ENCODE data around the gene C6orf89.
"Not testable (repeated sequence)": the region's sequence is repeated elsewhere in the genome, so short reads cannot be mapped to it uniquely, and the experiment has no call there.

Gene C6orf89

DNA sequence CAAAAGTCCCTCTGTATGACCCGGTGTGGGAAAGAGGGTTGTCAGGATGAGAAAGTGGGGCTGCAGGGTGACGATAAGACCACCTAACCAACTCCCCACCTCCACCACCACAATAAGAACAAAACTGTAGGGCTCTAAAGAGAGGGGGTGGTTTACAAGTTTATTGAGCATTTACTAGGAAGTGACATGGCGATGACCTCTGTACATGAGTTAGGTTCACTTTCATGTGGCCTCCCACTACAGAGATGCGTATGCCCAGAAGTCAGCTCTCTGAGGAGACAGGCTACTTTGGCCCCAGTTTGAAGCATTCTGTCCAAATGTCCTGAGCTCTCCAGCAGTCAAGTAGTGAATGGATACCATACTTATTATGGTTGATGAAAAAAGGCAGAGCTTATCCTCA, 40.1 kb downstream of the C6orf89 start:
- FAIRE-seq, result no peak

DNA sequence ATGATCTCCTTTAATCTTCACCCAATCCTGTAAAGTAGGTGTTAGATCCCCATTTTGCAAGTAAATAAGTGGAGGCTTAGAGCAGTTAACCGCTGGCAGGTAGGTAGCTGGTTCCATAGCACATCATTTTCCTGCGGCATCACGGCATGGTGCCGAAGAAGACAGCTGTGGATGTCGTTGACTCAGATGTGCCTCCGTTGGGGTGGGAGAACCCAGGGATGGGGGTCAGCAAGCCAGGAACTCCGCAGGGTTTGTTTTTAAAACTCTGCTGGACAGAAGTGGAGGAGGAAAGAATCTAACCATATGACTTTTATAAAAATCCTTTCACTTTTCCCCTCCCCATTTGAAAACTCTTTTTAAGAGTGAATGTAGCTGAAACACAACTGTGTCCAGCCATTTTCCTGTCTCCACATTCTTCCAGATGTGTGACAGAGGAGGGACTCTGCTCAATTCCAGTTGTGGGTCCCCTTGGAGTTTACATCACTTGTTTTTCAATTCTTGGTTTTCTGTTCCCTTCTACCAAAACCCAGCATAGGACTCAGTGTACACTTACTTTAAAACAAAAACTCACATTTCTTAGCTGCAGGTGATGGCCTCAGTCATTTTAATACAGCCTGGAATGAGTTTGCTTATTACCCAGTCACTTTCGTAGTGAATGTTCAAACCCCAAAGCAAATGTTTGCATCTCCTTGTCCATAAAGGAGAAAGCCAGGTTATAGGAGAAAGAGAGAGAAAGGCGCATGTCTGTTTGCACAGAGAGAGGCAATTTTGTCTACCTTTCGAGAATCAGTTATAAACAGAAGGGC, 41.2 kb downstream of the C6orf89 start:
- FAIRE-seq, result no peak

DNA sequence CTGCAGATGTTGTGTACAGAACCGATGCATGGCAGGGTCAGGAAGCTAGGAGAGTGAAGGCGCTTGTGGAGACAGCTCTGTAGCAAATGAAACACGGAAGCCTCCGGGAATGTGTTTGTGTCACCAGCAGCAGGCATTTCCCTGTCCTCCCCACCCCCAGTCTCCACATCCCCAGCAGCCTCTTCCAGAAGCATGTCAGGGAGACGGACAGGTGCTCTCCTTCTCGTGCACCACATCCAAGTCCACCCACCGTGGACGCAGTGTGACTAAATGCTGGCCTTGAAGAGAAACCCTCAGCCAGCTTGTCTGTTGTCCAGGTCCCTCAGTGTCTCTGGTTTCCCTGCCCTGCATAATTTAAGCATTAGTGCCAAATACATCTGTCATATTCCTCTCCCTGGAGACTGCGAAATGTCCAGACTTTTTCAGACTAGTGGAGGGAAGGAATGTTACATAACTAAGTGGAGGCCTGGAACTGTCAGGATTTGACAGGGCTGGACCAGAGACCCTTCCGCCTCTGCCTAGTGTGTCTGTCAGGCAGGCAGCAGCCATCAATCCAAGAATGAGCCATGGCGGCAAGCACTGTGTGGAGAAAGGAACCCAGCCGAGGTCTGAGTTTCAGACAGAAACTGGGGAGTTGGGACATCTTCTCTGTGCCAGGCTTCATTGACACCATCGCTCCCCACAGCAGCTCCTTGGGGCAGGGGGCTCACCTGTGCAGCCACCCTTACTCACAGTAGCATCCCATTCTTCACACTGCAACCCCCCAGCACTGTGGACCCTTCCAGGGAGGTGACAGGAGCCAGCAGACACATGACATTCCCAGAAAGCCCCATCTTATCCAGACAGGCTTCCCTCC, 42.2 kb downstream of the C6orf89 start:
- FAIRE-seq, result no peak

DNA sequence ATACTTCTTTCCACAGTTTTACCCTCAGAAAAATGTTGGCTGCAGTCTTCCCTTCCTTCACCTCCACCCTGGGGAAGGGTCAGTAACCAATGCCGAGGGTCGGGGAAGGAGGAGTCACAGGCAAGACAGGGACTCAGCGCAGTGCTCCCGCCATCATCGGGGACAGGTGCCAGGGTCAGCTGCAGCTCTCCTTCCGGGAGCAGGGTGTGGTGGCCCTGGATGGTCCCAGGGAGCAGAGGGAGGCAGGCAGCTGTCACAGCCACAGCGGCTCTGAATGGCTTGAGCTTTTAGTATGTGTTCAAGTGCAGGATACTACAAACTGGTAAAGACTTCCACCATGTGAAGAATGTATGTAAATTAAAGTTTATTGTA, 42.8 kb downstream of the C6orf89 start:
- FAIRE-seq, result no peak

GRCh38 chr6:36929152-36929551, 43.4 kb downstream of the C6orf89 start:
- FAIRE-seq, result no peak

DNA sequence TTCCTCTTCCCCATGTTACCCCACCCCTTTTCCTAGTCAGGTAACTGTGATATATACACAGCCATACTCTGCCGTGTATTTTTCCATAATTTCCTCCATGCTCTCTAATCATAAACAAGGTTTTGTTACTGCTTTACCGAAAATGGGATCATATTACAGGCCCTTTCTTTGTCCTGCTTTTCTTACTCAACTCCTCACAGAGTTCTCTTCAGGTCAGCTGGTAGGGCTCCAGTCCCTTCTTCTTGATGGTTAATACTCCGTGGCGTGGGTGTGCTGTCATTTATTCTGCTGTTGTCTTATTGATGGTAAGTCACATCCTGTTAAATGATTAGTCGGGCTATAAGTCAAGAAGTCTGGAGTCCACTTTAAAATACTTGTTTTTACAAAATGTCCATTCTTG, 43.9 kb downstream of the C6orf89 start:
- no peak for FAIRE-seq

DNA sequence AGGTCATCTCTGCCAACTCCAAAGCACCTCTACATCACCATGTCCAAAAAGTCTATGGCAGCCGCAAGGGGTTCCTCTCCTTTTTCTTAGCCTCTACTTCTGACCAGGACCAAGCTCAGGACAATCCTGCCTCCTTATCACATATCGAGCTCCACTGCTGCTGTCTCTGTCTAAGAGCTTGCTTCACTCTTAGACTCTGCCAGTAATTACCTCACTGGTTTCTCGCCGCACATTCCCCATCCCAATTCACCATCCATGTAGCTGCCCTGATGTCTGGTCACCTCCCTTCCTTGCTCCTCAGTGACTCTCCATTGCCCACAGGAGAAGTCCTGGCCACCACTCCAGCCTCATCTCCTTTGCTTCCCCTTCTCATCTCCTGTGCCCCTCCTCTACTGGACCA, 44.7 kb downstream of the C6orf89 start:
- no peak for FAIRE-seq

- FAIRE-seq, result no peak
These were observed 47.4 kb downstream of the C6orf89 start for GRCh38 chr6:36933102-36933501.

- FAIRE-seq, result no peak
These were observed 47.8 kb downstream of the C6orf89 start for GRCh38 chr6:36933519-36933918.

GRCh38 chr6:36934901-36935300, 49.1 kb downstream of the C6orf89 start:
- no peak for FAIRE-seq

GRCh38 chr6:36936824-36937223, 51.1 kb downstream of the C6orf89 start:
- FAIRE-seq, result no peak

DNA sequence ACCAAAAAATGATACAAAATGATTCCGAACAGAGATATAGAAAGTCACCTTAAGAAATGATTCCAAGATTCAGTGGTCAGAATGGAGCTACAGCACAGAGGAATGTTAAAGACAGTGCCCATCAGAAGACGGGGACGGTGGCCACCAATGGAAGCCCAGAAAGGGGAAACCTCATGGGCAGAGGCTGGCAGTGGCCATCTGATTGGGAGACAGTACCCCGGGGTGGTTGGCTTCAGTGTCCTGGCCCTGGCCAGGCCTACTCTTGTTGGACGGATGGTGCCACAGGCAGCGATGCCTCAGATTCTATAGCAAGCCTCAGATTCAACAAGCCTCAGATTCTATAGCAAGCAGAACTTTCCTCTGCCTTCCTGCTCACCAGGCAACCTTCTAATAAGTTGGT, 52.1 kb downstream of the C6orf89 start:
- FAIRE-seq, result no peak

DNA sequence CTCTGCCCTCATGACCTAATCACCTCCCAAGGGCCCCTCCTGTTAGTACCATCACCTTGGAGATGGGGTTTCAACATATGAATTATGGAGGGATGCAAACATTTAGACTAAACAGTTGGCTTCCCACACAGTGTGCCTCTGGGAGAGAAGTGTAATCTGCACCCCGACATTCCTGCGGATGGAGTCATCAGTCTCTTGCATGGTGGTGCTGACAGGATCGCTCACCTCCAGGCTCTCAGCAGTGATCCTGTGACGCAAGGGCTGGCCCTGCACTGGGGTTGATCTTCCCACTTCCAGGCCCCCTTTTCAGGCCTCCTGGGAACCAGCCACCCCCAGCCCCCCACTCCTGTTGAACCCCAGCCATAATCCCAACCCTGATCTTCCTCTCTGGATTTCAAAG, 52.8 kb downstream of the C6orf89 start:
- no peak for FAIRE-seq

DNA sequence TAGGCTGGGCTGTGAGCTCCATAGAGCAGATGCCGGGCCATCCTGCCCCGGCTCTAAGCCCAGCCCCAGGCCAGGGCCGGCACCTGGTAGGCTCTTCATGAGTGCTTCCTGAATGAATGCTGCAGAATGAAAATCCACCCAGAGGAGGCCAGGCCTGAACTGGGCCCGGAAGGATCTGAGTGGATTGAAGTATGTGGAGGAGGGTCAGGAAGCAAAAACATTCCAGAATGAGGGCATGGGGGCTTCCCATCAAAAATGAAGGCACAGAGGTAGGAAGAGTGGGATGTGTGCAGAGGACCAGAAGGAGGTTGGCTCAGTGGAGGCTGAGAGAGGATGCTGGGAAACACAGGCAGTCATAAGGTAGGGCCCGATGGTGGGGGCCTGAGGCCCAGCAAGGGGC, 53.3 kb downstream of the C6orf89 start:
- FAIRE-seq, result not testable (repeated sequence)

GRCh38 chr6:36940027-36940426, 54.3 kb downstream of the C6orf89 start:
- FAIRE-seq, result no peak

- FAIRE-seq, result not testable (repeated sequence)
These were observed 55.8 kb downstream of the C6orf89 start for GRCh38 chr6:36941561-36941960.

- not testable (repeated sequence) for FAIRE-seq
These were observed 56.6 kb downstream of the C6orf89 start for GRCh38 chr6:36942329-36942728.

DNA sequence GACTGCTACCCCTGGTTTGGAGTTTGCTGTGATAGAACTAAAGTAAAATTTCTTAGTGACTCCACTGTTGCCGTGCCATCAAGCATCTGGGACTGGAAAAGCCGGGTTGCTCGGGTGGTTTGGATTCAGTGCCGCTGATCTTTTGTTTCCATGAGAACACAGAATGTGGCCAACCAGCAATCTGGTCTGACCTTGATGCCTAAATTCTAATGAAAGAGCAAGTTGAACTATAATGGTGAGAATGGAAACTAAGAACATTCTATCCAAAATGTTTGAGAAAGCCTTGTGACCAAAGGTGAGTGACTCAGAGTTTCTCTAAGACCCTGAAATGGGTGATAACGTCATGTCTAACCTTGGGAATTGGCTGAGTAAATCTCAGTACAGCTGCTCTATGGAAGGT, 58.9 kb downstream of the C6orf89 start:
- no peak for FAIRE-seq

DNA sequence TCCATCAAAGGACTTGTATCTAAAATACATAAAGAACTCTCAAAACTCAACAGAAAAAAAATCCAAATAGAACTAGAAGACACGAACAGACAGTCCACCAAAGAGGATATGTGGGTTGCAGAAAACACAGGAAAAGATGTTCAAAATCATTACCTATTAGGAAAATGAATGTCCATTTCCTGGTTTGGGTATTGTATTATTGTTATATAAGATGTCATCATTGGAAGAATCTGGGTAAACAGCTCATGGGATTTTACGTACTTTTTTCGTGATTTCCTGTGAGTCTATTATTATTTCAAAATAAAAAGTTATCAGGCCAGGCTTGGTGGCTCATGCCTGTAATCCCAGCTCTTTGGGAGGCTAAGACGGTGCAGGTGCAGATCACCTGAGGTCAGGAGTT, 59.5 kb downstream of the C6orf89 start:
- FAIRE-seq, result no peak

GRCh38 chr6:36946526-36946925, 60.8 kb downstream of the C6orf89 start:
- no peak for FAIRE-seq

DNA sequence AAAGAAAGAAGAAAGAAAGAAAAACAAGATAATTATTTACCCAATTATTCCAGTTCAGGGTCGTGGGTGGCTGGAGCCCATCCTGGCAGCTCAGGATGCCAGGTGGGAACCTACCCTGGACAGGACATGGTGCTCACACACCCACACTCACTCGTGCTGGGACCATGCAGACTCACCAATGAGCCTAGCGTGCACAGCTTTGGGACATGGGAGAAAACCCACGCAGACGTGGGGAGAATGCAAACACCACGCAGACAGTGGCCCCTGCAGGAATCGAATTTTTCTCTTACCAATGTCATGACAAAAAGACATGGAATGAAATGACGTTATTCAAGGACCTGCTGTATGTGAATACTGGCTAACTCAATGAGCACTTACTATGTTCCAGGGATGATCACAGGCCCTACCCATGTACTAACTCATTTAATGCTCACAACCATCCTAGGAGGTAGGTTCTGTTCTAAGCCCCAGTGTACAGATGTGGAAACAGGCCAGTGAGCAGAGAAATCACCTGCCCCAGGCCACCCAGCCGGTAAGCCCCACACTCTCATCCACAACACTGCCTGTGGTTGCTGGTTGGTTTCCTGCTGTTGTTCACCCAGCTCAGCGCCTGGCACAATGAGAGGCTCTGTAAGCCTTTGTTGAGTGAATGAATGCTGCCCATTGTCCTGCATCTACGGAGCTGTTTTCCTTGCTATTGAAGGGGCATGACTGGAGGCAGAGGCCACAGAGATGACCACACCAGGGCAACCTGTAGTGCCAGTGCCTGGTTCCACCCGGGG, 62.0 kb downstream of the C6orf89 start:
- no peak for FAIRE-seq

DNA sequence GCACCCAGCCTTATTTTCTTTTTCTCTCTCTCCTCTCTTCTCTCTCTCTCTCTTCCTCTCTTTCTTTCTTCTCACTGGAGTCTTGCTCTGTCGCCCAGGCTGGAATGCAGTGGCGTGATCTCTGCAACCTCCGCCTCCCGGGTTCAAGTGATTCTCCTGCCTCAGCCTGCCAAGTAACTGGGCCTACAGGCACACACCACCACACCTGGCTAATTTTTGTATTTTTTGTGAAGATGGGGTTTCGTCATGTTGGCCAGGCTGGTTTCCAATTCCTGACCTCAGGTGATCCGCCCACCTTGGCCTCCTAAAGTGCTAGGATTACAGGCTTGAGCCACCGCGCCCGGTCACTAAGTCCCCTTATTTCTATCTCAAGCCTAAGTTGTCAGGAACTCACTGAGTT, 63.3 kb downstream of the C6orf89 start:
- not testable (repeated sequence) for FAIRE-seq

DNA sequence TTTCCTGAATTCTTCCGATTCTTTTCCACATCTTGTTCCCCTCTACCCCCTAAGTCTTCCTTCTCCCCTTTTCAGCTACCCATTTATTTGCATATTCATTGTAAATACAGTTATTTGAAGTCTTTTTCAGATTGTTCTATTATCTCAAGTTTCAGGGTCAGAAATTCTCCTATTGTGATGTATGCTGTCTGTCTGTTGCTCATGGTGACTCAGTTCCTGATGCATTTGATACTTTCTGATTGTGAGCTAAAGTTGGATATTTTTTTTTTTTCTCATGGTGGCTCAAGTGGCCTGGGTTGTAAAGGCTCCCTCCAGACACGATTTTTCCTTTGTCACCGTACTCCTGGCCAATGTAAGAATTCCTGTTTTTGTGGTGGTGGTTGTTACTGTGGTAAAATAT, 63.9 kb downstream of the C6orf89 start:
- FAIRE-seq, result no peak

DNA sequence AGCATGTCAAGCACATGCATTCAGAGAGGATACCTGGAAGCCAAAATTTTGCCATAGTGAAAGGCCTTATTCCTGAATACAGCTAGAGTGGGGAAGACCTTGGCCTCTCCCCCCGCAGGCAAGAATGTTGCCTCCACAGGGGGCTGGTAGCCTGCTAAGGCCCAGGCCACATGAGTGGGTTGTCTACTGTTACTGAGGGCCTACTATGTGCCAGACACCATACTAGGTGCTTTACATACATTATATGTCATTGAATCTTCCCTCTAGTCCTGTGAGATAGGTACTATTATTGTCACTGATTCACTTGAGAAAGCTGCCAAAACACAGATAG, 68.1 kb downstream of the C6orf89 start:
- no peak for FAIRE-seq

Data from TTC549 (cell line).